HG03571 (cell line): Measurements from ENCODE around the gene GJB4.
"Not testable (repeated sequence)": the region's sequence is repeated elsewhere in the genome, so short reads cannot be mapped to it uniquely, and the experiment has no call there.

ENCODE experiments used
- ATAC-seq: cut with Tn5 transposase; IDR thresholded peaks from one replicate; pipeline ENCODE4 v1.9.1; 2021; ENCODE audit not compliant: unreplicated experiment

GJB4 gene

DNA sequence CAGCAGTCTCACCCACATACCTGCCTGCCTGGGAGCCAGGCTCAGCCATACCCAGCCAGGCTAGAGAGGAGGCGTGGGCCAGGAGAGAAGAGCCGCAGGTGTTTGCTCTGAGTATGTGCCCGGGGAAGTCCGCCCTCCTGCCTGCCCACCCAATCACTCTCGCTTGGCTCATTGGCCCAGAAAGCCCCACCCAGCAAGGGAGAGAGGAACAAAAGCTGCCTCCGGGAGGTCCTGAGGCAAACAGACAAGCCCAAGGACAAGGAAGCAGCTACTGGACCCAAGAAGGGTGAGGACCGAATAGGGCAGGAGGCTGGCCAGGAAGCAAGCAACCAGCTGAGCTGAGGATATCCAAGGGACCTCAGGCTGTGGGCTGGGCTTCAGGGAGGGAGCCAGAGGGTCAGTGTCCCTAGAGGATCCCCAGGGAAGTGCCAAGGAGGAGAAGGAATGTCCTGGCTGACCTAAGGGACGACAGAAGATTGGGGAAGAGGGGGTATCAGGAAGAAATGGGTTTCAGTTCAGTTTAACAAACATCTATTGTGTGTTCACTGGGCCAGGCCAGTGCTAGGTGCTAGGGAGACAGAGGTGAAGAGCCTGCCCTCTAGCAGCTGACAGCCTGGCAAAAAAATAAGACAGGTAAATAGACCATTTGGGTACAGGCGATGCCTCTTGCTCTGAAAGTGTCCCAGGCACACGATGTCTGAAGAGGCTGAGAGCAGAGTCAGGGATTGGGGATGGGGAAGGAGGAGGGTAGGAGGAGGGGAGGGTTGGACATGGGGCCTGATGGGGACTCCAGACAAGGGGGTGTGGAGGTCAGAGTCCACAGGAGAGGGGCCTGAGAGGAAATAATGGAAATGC lies at the start of gene GJB4:
Gene GJB4, plus strand, starts transcription at position 238 of the 855 bp plus-strand sequence. CDS start 1,515 bp downstream, outside the sequence.
- no peak for ATAC-seq

DNA sequence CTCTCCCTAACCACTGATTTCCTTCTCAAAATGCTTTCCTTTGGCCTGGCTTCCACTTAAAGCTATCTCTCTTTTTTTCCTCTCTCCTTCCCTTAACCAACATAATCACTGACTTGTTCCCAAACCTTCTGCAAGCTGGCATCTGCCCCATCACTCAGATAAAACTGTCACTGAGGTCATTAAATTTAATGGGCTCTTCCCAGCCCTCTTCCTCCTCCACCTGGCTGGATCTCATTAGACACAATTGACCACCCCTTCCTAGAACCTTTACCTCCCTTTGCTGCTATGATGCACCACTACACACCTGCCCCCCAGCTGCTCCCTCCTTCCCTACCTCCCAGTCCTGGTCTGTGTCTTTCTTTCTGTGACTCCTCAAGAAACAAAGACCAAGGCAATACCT lies 48.7 kb upstream of the GJB4 start:
- ATAC-seq, result no peak

DNA sequence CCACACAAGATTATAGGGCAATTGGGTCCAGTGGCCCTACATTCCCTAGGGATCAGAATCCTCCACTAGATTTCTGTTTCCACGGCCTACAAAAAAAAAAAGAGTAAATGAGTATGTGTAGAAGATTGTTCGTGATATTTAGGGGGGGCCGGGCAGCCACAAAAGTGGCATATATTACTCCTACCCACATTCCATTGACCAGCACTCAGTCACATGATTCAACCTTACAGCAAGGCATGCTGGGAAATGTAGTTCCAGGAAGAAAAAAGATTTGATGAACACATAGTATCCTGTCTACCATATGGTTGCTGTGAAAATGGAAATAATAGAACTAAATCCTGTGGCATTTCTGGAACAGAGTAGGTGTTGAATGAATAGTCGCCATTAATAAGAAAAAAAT lies 48.1 kb upstream of the GJB4 start:
- ATAC-seq, result no peak

DNA sequence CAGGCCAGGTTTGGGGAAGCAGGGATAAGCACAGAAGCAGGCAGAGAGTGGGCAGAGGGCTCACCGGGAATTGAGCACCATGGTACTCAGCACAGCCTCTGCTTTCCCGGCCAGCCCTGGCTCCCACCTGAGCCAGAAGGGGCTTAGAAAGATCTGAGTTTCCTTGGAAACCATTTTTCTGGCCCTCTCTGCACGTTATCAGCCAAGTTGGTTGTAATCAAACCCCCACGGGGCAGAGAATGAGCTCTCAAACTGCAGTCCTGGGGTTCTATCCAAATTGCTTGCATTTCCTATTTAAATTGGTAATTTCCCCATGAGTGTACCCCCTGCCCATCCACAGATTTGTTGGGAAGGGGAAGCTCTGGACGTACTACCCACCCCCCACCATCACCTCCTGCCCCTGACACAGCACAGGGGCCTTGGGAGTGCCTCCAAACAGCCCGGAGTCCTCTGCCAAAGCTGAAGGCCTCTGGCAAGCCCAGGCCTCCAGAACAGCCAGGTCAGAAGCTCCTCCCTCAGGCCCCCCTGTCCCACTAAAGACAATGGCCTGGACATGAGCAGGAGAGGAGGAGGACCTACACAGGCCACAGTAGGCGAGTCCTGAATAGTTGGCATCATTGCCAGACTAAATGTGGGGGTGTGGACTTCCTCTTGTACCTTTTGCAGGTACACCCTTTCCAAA lies 47.4 kb upstream of the GJB4 start:
- no peak for ATAC-seq

DNA sequence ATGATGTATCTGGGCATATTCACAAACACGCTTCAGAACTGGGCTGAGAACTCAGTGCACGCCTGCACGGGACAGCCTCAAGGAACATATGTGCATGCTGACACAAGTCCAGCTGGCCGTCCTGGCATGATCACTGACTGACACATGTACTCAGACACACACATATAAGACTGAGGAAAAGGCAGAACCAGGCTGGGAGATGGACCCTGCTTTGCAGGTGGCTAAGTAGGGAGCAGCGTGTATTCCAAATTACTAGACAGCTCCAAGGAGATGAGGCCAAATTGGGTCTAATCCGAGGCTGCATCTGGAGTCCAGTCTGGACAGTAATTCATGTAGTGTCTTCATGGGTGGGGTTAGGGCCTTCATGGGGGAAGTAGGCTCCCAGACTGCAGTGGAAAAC lies 46.1 kb upstream of the GJB4 start:
- ATAC-seq, result no peak

DNA sequence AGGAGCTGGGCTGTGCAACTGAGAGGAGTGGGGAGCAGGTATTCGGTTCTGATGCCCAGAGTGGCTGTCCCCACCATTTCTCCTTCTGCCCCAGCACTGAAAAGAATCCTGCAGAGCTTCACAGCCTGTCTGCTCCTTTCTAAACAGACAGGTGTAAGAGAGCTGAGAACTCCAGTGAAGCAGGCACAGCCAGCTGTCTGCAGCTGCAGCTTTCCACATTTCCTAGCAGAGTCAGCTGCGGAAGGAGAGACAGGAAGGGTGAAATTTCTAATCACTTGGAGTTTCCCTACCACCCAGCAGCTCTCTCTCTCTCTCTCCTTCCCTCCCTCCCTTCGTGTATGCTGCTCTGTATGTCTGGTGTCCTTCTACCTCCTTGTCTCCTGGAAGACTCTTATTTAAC lies 45.2 kb upstream of the GJB4 start:
- ATAC-seq, result no peak

DNA sequence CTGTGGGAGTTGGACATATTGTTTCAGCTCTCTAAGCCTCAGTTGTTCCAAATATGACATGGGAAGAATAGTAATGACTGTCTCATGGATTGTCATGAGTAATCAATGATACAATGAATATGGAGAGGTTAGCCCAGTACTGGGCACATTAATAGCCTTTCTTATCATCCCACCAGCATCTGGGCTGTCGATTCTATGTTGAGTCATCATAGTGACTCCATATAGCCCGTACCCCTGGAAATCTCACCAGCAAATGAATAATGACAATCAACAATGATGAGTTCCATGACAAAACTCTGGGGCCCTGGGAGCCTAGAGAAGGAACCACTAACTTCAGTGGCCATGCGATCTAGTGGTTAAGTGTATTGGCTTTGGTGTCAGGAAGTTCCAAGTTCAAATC lies 44.4 kb upstream of the GJB4 start:
- no peak for ATAC-seq

DNA sequence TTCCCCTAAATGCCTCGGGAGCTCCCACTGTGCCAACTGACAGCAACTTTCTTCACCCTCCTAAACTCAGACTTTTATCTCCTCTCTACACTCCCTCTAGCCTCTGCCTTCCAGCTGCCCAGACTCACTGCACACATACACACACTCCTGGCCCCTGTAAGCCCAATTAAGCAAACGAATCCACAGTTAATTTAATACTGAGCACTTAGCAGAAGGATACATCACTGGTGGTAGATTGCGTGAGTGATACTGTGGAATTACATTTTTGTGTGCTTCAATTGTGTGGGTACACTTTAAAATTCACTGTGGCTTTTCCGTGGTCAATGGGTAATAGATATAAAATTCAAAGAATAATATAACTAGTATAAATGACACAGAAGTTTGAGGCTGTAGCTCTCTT lies 38.3 kb upstream of the GJB4 start:
- ATAC-seq, result no peak

DNA sequence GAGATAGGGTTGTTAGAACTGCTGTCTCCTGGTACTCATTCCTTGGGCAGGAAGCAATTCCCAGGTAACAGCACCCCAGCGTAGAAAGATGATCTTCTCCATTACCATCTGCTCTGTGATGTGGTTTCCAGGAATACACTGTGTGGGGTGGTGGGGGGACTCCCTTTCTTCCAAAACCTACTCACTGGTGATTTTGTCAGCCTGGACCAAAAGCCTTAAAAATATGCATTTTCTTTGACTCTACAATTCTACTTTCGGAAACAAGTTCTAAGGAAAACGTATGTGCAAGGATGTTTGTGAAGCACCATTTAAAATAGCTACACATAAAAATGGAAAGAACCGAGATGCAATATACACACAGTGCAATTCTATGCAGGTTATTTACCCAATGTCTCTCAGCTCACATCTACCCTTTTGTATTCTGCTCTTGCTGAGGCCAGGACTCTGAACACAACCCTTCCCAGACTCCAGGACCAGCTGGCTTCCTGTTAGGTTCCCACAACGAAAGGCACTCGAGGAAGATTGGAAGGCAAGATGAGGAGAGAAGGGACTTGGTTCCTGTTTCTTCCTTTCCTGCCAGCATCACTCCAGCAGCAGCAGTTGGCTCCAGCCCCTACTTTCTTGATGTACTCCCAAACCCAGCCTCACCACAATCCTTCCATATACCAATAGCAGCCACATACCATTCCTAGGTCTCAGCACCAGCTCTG lies 37.7 kb upstream of the GJB4 start:
- ATAC-seq, result no peak

DNA sequence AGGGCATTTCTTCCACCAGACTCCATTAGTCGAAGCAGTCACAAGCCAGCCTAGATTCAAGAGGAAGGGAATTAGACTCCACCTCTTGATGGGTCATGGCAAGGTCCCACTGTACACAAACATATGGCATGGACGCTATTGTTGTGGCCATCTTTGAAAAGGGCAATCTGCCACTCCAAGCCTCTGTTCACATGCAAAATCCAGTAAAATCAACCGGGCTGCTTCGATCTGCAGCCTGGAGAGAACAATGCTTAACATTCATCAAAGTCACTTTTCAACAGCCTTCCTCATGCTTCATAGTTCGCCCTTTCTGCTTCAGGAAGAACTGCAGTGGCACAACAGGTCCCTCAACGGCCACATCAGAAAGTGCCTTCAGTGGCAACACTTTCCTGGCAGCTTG lies 32.7 kb upstream of the GJB4 start:
- ATAC-seq, result no peak

DNA sequence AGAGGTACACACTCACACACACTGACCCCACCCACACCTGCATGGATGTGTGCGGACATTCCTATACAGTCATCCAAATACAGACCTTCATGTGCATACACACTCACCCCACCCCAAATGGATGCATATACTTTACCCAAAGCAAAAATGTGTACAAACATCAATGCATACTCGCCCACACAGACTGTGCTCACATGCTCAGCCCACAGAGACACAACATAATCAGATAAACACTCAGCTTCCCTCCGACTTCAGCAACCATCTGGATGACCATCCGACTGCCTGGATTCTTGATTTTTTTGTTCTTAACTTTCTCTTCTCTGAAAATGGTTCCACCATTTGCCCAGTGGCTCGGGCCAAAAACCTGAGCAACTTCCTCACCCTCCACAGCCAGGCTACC lies 29.1 kb upstream of the GJB4 start:
- no peak for ATAC-seq

DNA sequence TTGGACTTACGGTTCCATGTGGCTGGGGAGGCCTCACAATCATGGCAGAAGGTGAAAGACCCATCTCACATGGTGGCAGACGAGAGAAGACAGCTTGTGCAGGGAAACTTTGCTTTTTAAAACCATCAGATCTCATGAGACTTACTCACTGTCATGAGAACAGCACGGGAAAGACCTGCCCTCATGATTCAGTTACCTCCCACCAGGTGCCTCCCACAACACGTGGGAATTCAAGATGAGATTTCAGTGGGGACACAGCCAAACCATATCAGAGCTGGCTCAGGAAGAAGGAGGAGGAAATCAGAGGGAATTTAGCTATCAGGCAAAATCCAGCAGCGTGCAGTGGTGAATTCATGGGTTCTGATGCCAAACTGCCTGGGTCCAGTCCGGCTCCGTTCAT lies 26.7 kb upstream of the GJB4 start:
- ATAC-seq, result not testable (repeated sequence)

DNA sequence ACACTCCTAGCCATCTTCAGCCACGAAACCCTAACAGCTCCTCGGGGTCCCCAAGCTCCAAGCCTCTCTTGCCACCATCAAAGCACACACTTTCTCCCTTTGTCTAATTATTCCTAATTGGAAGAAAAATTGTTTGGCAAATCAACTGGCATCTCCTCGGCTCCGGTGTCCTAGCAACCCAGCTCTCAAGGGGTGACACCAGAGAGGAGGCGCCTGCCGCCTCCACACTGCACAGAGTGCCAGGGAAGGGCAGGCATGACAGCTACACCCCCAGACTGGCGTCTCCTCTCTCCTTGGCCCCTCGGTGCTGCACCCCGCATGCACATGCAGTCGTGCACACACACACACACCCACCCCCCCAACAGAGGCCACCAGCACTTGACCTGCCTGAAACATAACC lies 22.8 kb upstream of the GJB4 start:
- ATAC-seq, result no peak

DNA sequence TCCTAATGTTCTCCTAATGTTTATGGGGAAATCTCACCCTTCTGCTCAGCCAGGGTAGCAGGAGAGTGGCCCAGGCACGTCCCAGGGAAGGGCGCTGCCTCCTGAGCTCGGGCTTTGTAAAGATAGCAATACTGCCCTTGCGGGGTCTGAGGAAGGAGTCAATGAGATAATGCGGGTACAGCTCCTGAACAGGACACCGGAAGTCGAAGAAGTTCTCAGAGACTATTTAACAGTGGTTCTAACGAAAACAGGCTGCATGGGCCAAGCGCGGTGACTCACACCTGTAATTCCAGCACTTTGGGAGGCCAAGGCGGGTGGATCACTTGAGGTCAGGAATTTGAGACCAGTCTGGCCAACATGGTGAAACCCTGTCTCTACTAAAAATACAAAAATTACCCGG lies 22.3 kb upstream of the GJB4 start:
- not testable (repeated sequence) for ATAC-seq

DNA sequence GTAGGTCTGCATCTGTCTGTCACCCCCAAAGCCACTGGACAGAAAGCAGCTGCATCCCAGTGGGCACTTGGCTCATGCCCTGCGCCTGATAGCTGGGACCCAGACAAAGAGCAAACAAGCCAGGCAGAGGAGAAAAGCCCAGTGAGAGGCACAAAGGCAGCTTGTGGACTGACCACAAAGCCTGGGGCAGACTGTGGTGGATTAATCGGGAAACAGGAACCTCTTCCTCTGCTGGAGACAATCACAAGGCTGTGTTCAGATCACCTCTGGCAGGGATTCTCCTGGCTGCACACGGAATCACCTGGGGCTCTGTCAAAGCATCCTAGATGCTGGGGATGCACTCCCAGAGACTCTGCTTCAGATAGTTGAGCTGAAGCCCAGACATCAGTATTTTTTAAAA lies 19.9 kb upstream of the GJB4 start:
- no peak for ATAC-seq

DNA sequence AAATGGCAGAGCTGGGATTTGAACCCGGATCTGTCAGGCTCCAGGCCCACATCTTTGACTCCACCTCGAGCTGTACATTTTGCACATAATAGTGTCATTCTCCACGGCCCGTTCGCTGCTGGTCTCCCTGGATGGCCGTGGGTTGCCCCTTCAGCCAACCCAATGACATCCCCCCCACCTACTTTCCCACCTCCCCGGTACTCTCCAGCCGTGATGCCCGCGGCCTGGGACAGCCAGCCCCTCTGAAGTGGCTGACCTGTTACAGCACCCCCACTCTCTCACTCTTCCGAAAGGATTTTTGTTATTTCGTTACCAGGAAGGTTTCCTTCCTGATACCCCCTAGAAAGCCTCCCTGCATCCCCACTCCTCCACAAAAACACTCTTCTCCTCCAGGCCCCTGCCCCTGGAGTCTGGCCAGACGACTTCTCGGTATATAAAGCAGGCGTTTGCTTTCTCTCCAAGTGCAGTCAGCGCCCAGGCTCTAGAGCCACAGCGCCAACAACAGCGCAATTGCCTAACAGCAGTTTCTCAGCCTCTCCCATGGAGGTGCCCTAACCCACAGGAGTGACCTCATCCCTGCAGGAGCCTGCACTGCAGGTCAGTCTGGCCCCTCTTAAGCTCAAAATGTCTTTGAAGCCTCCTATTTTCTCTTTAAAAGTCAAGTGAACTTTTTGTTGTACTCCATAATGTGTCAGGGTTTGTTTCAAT lies 19.2 kb upstream of the GJB4 start:
- no peak for ATAC-seq

DNA sequence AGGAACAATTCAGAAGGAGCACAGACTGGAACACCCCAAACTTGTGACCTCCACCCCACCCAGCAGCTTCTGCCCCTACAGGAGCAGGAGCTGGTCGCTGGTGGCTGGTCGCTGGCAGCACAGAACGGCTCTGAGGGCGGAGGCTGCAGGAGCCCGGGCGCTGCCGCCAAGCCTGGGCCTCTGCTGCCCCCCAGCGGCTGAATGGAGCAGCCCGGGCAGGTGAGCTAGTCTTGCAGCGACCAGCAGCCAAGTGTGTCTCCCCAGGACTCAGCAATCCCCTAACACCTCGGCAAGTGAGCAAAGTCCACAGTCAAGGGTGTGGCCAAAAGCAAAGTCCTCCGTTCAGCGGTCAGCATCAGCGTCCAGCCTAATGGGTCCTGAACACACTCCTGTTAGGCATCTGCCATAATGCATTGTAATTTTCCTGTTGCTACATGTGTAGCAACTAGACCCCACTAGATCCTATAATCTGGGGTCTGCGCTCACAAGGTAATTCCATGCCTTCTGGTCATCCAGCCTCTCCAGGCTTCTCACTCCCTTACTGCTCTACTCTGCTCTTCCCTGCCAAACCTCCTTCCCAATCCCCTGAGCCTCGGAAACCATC lies 16.8 kb upstream of the GJB4 start:
- no peak for ATAC-seq

DNA sequence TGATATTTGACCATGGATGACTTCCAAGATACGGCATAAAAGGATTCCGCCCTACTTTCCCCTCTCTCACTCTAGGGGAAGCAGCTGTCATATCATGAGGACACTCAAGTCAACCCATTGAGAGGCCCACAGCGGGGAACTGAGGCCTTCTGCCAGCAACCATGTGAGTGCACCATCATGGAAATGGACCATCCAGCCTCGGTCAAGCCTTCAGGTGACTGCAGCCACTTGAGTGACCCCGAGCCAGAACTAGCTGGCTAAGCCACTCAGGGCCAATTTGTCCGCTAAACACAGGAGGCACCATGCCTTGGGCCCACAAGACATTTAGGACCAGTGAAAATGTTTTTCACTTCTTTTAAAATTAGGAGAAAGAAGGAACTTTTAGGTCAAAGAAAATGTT lies 15.8 kb upstream of the GJB4 start:
- no peak for ATAC-seq

DNA sequence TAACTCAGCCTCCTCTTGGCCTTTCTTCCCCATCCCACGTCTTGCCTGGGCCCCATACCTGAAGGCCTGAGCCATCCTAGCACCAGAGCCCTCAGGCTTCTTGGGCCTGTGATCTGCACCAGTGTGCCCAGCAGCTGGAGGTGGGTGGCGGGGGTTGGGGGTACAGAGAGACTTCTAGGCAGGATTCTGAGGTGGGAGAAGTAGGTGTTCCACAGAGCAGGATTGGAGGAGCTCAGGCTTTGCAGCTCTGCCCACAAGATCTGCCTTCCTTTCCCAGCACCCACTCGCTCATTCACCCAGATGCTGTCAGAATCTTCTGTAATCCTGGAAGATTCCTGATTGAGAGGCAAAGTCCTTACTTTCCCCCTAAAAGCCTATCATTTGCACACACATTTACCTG lies 14.7 kb upstream of the GJB4 start:
- no peak for ATAC-seq

DNA sequence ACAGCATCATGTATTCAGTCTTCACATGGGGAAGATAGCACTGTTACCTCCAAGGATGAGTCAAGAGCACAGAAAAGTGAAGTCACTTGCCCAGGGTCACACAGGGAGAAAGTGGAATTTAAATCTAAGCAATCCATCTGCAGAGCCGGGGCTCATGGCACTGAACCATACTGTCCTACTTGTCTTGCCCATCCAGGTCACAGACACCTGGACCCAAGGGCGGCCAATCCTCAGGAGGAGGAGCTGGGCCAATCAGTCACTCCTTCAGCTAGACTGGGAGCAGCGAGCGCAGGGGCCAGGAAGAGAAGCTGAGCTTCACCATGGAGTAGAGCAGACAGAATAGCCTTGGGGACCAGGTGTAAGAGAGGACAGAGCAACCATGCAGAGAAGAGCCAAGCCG lies 13.9 kb upstream of the GJB4 start:
- ATAC-seq, result no peak

DNA sequence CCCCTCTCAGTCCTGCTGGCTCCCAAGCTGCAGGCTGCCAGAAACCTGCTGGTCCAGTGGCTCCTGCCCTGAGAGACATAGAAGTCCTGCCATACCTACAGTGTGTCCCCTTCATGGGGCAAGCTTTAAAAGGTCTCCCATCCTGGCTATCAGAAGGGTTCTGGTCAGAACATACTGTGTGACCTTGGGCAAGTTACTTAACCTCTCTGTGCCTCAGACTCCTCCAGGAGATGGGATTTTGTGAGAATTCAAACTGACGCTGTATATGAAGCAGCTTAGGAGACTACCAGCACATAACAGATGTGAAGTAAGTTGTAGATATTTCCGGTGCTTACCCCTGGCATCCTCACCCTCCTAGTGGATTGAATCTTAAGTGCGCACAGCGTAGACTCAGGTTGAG lies 13.4 kb upstream of the GJB4 start:
- ATAC-seq, result no peak
